Left cardiac atrium (tissue), 4 donors: ENCODE data around the gene LARGE1. TPM values are rescaled to one million over a fixed set of nuclear protein-coding genes. Genes with fewer than 3 reads are reported as not detected.
A peak's percentile ranks its signal among the peaks of the same experiment; 100 is the strongest.

Experiments used
- ATAC-seq, 2 donors: fragments of 200-7000 bp; cut with Tn5 transposase; one replicate each; pipeline ENCODE4 v1.9.1; 2020; ENCODE audit warnings: mild to moderate bottlenecking in 2 of 2, moderate library complexity in 2 of 2
- DNase-seq: peaks from one replicate; pipeline ENCODE4 v3.0.0-alpha.2; 2020
- intact Hi-C, 2 donors: fragments of 100-400 bp; cut with DNase I; formaldehyde crosslinking; loops; one replicate each; pipeline versions ENCODE4 v1.14.1 to v1.15.1; 2022 to 2023
- total RNA-seq, 2 donors: library from RNA; stranded (reverse); fragmentation: NEBNext Ultra II Directional; extraction: Animal tissue kit (Norgen Biotek cat#: 25700); gene quantifications; one replicate each; pipeline ENCODE4 v1.2.1, GENCODE V29; 2021
- donor health status: DM: no; HTN: yes; CAD: no.
- donor health status: DM: no; HTN: yes; CAD: no; lungs with severe emphysema.
- donor health status: DM: yes; HTN: yes; CAD: no.
- donor health status: Dilated cardiomyopathy.

Gene LARGE1
- total RNA-seq, 2 donors from 2014 or later, result 66.5 to 103 TPM

- intact Hi-C loops, result loop anchor here (5.0 to 10.0 kb wide), 3 partner anchors 213 to 589 kb away; no protein-coding TSS in a partner anchor
- ATAC-seq (peak in 1 of 2 donors; percentile 14), DNase-seq (no peak)
These were observed 404.5 kb downstream of the LARGE1 start for GRCh38 chr22:33515795-33516194.

DNA sequence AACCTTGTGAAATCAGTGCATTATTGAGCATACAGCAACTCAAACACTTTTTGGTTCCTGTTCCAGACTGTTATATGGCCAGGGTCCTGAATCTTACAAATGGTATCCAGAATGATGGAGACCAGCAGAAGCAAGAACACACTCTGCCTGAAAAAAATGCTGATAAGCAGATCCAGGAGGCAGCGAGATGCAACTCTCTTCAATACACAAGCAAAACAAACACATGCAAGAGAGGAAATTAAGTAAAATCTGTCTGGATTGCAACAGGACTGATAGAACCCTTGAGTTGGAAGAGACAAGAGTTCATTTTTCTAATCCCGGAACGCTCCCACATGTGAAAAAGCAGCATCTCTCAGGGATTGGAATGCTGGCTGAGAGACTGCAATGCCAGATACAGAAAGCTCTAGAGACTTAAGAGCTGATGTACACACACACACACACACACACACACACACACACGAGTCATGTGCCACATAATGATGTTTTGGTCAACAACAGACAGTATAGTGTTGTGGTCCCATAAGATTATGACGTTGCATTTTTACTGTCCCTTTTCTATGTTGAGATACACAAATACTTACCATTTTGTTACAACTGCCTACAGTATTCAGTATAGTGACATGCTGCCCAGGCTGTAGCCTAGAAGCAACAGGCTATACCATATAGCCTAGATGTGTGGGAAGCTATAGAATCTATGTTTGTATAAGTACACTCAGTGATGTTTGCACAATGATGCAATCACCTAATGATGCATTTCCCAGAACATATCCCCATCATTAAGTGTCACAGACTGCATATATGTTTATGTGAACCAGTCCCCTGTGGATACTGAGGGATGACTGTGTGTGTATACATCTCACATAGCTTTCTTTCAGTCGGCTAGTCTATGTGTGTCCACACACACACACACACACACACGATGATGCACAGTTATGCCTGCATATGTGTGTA, 406.6 kb downstream of the LARGE1 start:
- intact Hi-C loops, result loop anchor here in 1 of 2 donors (10.0 kb wide), 2 partner anchors 401 to 591 kb away; no protein-coding TSS in a partner anchor
- no peak for ATAC-seq
- no peak for DNase-seq

- DNase-seq, result no peak
- intact Hi-C loops, result loop anchor here in 1 of 2 donors (10.0 kb wide), 2 partner anchors 402 to 592 kb away; no protein-coding TSS in a partner anchor
- ATAC-seq, result no peak
These were observed 407.4 kb downstream of the LARGE1 start for GRCh38 chr22:33512908-33513307.

DNA sequence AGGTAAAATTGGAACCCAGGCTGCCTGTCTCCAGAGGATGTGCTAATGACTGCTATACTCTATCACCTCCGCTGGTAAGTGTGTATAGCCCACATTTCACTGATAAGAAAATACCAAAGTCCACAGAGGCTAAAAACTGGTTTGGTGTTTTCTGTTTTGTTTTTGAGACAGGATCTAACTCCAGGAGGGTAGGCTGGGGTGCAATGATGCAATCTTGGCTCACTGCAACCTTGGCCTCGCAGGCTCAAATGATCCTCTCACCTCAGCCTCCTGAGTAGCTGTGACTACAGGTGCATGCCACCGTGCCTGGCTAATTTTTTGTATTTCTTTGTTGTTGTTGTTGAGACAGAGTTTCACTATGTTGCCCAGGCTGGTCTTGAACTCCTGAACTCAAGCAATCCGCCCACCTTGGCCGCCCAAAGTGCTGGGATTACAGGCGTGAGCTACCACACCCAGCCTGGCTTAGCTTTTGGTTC, 409.8 kb downstream of the LARGE1 start:
- DNase-seq (no peak), ATAC-seq (no peak)
- intact Hi-C loops, result loop anchor here in 1 of 2 donors (10.0 kb wide), 2 partner anchors 404 to 594 kb away; no protein-coding TSS in a partner anchor

- no peak for ATAC-seq
- intact Hi-C loops, result loop anchor here in 1 of 2 donors (10.0 kb wide), 1 partner anchor 80 kb away; no protein-coding TSS in a partner anchor
- DNase-seq, result no peak
These were observed 415.2 kb downstream of the LARGE1 start for GRCh38 chr22:33504941-33505625.

DNA sequence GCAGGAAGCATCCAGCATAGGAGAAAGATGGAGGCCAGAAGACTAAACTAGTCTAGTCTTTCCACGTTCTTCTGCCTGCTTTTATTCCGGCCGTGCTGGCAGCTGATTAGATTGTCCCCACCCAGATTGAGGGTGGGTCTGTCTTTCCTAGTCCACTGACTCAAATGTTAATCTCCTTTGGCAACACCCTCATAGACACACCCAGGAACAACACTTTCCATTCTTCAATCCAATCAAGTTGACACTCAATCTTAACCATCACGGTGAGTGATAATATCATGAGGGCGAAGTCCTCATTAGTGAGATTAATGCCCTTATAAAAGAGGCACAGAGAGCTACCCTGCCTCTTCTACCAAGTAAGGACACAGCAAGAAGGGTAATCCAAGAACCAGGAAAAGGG, 424.2 kb downstream of the LARGE1 start:
- ATAC-seq, result no peak
- intact Hi-C loops, result no loop called here

GRCh38 chr22:33493476-33494205, 426.6 kb downstream of the LARGE1 start:
- no peak for DNase-seq
- ATAC-seq, result no peak
- intact Hi-C loops, result no loop called here

More for the DNA sequence above, 424.2 kb downstream of the LARGE1 start:
- no peak for DNase-seq

DNA sequence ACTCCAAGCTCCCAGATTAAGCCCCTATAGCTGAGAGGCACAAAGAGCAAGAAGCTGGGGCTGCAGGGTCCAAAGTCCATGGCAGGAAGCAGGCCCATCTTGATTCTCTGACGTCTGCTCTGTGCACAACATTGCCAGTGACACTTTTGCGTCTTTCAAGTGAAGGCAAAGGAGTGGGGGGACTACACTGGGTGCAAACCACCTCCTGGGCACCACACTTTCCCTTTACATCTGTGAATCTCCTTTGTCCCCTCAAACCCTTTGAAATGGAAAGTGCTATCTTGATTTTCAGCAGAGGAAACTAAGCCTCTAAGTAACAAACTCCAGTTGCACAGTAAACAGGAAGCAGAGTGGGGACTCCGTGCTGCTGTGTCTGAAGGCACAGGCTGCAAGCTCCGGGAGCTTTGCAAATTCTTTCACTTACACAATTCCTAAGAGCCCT, 428.0 kb downstream of the LARGE1 start:
- intact Hi-C loops, result no loop called here

GRCh38 chr22:33487041-33487716, 433.1 kb downstream of the LARGE1 start:
- no peak for ATAC-seq
- intact Hi-C loops, result no loop called here
- DNase-seq, result no peak

More for the DNA sequence above, 428.0 kb downstream of the LARGE1 start:
- ATAC-seq (no peak), DNase-seq (no peak)

DNA sequence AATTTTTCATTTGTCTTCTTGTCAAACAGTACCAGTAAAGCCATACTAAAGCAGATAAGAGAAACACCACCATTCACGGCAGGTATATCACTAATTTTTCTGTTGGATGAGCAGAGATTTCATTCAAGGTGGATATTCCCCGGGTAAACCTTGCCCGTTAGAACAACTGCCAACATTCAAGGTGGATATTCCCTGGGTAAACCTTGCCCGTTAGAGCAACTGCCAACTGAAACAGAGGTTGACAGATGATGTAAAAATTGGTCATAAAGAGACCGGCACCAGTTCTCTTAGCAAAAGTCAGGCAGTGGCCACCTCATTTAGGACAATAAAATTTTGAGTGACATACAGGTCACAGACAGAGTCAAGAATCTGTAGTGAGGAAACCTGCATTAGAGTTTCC, 438.7 kb downstream of the LARGE1 start:
- ATAC-seq, result no peak
- DNase-seq, result no peak
- intact Hi-C loops, result no loop called here

DNA sequence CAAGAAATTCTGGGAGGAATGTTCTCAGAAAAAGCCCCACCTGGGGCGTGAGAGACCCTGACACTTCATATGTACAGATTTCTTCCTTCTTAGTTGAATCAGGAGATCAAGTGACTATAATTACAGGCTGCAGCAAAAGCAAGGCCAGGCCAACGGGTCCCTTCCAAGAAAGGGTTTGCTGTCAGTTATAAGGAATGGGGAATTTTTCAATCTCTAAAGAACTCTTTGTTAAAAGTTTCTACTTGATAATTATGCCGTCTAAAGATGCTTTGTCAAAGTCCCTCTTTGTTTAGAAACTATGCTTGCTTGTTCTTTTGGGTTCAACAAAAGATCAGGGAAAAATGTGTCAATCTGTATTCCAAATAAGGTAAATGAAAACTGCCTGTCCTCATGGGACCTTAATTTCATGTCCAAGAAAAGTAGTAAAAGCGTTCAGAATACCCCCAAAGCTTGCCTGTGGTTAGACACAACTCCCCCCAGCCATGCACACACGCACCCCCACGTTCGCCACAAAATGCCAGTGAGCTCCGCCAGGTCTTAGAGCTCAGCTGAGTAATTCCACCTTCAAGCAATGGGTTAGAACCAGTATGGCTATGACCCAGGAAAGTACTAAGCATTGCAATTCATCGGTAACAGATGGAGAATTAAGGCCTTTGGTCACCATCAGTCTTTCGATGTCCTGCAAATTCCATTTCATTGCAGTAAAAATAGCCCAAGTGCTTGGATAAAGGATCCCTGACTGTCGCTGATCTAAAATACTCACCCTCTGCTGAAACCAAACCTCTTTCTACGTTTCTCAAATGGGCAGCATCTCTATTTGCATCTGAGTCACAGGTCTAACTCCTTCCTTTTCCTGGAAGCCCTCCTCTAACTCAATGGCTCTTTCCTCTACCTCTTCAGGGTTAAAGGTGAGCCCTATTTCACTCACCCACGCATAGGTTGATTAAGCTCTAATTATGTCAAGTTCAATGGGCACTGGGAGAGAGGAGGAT, 442.9 kb downstream of the LARGE1 start:
- intact Hi-C loops, result no loop called here
- DNase-seq (no peak), ATAC-seq (no peak)

- intact Hi-C loops, result no loop called here
- no peak for DNase-seq
- peak in 1 of 2 donors; percentile 42 for ATAC-seq
These were observed 443.6 kb downstream of the LARGE1 start for GRCh38 chr22:33476716-33477115.

DNA sequence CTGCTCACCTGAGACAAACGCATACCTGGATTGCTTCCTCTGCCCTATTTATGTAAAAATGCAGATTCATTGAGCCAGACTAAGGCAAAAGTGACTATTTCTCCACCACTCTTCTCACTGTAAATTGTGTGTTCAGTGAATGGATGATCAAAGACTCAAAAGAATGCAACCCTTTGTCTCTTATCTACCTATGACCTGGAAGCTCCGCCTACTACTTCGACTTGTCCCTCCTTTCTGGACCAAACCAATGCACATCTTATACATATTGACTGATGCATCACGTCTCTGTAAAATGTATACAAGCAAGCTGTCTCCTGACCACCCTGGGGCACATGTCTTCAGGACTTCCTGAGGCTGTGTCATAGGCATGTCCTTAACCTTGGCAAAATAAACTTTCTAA, 444.1 kb downstream of the LARGE1 start:
- DNase-seq (no peak), ATAC-seq (no peak)
- intact Hi-C loops, result no loop called here

DNA sequence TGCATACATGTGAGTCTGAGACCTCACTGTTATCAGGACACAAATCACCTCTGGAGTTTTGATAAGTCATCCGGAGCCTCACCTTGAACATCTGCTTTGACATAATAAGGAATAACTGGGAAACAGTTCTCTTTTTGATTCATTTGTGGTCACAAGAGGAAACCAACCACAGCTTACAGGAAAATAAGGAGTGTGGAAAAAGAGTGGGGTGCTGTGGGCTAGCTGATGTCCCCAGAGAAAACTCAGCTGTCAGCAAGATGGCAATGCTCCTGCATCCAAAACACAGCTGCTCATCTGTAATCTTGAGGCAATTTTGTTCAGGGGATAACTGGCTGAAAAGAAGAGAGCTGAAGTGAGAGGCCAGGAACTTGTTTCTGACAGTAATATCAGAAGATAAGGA, 445.7 kb downstream of the LARGE1 start:
- intact Hi-C loops, result no loop called here
- ATAC-seq (no peak), DNase-seq (no peak)

- DNase-seq (no peak), ATAC-seq (peak in 1 of 2 donors; percentile 73)
- intact Hi-C loops, result no loop called here
These were observed 447.6 kb downstream of the LARGE1 start for GRCh38 chr22:33472462-33473344.

DNA sequence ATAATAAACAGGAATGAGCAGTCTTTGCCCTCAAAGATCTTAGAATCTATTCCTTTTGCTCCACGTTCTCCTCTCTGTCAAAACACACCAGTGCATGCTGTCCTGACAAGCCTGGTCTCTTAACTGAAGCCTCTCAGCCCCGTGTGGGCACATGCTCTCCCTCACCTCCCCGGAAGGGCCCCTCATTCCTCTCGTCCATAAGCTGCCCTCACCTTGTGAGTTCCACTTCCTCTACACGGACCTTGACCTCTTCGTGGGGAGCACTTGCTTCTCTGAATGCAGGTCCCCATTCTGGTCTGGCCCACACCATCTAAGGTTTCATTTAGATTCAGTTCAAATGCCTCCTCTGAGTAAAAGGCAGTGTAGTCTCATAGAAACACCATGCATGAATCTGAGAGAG, 449.8 kb downstream of the LARGE1 start:
- no peak for ATAC-seq
- intact Hi-C loops, result no loop called here
- DNase-seq, result no peak
